GM21529 (cell line): ENCODE measurements around the gene EFTUD2.
"Not testable (repeated sequence)": the region's sequence is repeated elsewhere in the genome, so short reads cannot be mapped to it uniquely, and the experiment has no call there.

ENCODE experiments used
- ATAC-seq: cut with Tn5 transposase; IDR thresholded peaks from one replicate; pipeline ENCODE4 v1.9.1; 2021; ENCODE audit not compliant: unreplicated experiment

EFTUD2 gene

DNA sequence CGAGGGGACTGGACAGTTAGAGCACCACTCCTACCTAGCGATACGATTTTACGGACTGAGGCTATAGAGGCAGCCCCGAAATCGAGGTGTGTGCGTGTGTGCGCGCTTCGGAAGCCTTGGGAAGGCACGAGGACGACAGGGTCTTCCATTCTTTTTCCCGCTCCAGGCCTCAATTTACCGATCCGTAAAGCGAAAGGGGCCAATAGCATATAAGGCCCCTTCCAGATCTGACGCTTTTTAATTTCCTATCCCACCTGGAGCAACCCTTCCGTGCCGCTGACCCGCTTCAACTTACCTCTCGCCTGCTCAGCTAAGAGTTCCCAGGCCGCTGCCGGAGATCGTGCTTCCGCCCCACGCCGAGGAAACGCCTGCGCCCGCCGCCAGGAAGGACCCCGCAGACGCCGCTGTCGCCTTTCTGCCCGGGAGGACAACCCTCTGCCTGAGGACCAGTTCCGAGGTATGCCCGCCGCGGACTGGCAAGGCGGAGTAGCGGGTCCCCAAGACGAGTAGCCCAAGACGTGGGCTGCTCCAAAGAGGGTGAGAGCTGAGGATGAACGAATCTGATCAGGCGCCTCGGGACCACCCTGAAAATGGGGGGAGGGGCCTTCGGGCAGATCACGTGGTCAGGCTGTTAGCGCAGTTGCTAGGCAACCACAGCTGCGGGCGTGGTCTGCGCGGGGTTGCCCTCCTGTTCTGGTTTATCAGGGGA lies at the start of gene EFTUD2:
Gene EFTUD2, minus strand, starts transcription at position 372 of the 709 bp plus-strand sequence. CDS start 4,924 bp downstream, outside the sequence.
- peak; percentile 59 for ATAC-seq

DNA sequence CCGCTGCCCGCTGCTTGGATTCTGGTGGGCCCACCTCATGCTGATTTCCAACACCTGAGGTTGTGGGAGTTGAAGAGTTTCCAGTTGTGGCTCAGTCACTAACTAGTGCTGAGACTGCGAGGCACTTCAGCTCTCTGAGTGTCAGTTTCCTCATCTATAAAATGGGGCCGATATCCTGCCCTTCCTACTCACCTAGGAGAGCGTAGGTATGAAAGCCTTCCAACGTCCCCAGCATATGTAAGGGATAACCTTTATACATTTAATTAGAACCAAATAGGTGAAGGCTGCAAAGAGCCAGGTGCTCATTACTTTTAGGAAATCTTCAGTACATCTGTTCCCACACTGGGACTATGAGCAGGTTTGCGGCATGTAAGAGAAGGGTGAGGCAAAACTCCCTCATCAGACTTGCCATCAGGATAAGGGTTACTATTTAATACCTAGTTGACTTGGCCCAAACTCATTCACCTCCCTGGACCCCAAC lies 49.1 kb upstream of the EFTUD2 start:
- ATAC-seq: no peak

DNA sequence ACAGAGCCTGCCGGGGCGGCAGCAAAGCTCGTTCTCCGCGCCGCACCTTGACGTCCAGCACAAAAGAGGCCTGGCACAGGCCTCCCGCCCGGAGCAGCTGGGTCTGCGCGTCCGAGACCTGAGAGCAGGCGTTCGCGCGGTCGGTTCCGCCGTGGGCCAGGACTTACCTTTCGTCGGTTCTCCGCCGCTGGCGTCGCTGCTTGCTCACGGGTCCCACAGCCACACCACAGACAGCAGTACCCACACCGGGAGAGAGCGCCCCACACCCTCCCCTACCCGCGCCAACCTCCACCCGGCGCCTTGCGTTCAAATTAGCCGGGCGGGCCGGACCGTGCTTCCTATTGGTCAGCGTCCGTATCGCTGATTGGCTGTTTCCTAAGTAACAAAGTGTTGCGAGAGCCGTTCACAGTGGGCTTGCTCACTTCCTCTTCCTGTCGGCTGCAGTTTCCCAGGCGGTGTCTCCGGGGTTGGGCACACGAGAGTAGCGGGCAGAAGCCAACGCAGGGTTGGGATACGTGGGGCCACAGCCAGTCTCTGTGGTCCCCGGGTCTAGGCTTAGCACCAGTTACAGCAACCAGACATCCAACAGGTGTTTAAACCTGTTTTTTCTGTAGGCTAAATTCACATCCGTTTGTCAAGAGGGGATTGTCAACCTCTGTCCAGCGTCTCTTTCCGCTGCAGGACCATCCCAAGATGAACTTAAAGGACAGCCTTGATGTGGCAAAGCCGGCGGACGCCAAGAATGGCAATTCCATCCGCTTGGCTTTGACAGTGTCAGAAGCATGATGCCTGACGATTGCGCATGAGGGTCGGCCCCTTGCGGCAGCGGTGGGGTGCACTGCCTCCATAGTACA lies 48.4 kb upstream of the EFTUD2 start, which contains the start of gene KIF18B:
Gene KIF18B, minus strand, starts transcription at position 313 of the 854 bp plus-strand sequence. CDS start 11,429 bp downstream, outside the sequence.
- peak; percentile 90 for ATAC-seq

DNA sequence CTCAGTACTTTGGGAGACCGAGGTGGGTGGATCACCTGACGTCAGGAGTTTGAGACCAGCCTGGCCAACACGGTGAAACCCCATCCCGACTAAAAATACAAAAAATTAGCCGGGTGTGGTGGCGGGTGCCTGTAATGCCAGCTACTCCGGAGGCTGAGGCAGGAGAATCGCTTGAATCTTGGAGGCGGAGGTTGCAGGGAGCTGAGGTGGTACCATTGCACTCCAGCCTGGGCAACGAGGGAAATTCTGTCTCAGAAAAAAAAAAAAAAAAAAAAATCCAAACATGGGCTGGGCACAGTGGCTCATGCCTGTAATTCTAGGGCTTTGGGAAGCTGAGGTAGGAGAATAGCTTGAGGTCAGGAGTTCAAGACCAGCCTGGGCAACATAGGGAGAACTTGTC lies 46.4 kb upstream of the EFTUD2 start:
- not testable (repeated sequence) for ATAC-seq

DNA sequence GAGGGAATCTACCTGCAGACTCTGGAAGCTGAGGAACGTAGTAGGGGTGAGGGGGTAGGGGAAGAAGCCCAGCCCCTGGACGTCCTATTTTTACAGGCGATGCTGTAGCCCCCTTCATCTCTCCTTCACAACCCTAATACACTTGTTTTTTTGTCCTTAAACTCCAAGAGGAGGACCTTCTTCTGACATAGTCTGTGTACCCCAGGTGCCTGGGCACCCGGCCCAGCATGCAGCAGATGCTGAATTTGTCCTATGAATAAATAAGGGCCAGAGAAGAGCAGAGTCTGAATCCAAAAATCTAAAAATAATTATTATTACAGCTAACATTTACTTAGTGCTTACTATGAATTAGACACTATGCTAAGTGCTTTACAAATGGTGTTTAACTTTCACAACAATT lies 43.2 kb upstream of the EFTUD2 start:
- no peak for ATAC-seq

DNA sequence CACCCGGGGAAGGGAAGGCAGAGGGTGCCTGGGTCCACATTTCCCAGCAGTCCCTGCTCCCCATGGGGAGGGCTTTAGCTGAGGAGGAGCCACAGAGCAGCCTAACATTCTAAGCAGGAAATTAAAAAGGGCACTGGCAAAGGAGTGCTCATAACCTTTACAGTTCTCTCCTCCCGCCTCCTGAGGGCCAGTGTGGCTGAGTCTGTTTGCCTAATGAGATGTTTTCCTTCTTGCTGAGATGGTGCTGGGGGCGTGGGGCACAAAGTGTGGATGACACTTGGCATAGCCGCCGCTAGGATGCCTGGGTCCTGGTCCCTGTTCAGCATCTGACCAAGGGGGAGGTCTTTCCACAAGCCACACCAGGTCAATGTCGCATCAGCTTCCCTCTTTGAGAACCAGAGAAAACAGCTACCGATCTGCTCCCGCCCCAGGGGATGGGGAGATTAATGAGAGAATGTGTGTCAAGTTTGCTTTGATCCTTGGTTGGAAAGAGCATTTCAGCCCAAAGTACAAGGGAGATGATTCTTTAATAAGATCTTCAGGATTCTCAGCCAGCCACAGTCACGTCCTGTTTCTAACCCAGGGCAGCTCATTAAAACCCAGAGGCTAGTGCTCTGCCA lies 42.6 kb upstream of the EFTUD2 start:
- ATAC-seq: no peak

DNA sequence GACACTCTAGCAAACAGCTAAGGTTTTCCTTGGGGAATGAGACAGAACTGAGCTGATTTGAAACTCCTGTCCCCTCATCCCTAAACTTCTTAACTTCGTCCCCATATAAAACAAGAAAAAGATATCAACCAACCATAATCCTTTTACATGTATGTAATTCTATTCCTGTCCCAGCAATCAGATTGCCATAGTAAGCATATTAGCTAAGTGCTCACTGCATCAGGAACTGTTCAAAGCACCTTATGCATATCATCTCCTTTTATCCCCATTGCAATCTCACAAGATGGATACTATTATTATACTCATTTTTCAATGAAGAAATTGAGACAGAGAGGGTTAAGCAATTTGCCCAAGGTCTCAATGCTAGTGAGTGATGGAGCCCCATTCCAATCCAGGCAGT lies 41.5 kb upstream of the EFTUD2 start:
- ATAC-seq: no peak

DNA sequence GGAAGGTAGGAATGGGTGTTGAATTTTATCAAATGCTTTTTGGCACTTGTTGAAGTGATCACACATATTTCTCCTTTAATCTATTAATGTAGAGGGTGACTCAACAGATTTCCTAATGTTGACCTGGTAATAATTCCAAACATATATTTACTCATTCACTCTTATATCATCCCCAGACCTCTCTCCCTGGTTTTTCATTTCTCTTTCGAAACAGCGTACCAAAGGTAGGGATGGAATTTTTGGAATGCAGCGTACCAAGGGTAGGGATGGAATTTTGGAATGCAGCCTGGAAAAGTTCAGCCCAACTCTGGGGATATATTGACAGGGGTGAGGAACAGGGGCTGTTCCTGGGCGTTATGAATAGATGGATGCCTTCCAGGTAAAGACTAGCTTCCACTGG lies 41.1 kb upstream of the EFTUD2 start:
- ATAC-seq: no peak

DNA sequence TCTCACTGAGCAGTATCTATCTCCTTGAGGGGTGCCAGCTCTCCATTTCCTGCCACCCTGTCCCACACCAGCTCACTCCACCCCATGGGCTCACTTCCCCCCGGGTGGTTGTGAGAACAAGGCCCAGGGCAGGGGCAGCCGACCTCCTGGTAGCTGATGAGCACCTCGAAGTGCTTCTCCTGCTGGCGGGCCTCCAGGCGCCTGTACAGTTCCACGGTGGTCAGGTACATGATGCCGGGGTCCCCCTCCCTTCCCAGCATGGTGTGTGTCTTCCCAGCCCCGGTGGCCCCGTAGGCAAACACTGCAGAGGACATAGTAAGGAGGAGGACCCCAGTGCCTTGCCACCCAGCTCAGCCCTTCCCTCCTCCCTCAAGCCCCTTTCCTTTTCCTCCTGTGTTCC lies 35.9 kb upstream of the EFTUD2 start:
- ATAC-seq: no peak

DNA sequence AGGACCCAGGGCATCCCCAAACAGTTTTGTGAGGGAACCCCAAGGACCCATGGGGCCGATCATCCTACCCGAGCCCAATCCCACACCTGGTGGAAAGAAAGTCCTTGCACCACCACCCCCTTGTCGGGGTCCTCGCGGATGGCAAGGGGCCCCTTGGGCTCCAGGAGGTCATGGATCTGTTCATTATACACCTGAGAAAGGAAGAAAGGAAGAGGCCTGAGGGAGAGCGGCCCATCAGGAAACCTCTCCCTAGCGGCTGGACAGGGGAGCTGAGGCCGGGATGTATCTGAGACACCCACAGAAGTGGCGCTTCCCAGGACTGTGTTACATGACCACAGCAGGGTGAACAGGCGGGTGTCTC lies 35.5 kb upstream of the EFTUD2 start:
- ATAC-seq: no peak

DNA sequence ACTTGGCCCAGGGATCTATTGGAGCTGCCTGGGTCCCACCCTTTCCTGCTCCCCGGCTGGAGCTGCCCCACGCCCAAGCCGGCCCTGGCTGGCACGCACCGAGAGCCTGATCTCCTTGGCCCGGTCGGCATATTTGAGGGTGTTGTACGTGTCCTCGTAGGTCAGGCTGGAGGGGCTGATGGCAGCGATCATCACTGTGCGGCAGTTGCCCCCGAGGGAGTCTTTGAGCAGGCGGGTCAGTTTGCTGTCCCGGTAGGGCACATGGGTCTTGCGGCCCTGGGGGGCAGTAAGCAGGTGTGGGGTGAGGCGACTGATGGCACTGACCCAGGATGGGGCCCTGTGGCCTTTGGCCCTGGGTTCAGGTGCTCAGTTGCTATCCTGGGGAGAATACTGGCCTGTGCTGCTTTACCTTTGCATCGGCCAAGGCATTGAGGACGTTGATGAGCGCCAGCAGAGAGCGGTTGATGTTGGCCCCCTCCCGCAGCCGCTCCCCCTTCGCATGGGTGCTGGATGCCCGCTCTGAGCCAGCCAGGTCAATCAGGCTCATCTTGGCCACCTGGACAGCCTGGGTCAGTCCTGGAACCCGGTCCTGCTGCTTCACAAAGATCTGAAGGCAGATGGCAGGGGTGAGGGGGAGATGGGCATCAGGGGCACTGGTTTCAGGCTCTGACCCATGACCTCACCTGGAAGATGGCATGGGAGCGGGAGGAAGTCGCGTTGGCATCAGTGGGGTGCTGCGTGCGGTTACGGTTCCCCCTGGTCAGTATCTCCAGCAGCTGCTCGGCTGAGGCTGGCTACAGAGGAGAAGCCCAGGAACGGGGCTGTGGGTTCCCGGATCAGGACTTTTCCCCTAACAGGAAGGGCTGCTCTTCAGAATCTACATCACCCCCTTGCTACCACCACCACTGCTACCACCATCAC lies 34.8 kb upstream of the EFTUD2 start:
- no peak for ATAC-seq

DNA sequence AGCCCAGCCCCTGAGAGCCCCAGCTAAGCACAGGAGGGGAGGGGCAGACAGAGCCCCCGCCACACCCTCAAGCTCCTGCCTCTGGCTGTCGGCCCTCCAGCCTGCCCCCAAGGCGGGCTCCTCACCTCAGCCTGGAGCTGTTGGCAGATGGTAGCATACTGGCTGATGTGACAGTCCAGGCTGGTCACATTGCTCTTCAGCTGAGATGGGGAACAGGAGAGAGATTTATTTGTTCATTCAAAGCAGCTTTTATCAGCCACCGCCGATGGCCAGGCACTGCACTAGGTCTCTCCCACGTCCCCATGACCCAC lies 33.5 kb upstream of the EFTUD2 start:
- no peak for ATAC-seq

DNA sequence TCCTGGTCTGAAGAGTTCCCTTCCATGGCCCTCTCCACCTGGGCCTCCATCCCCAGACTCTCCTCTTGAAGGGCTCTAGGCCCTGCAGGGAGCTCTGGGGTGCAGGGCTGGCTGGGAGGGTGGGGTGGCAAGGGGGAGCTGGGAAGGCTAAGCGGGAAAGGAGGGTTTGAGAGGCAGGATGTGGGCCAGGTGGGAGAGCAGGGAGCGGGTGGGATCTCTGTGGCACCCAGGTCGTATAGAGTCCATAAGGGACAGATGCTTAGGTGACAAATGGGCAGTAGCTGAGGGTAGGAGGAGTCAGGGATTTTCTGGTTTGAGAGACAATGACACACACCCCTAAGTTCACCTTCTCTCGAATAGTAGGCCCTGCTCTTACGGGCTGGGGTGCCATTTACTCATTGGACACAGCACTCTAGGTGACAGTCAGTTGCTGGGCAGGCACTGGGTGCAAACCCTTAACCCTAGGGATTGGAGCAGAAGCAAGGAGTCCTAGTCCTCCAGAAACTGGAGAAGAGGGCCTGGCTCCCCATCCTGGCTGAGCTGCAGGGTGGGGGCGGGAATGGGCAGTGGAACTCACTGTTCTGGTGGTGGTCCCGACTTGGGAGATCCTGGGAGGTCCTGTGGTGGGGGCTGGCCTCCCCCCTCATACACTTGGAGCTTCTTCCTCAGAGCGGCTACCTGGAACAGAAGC lies 33.0 kb upstream of the EFTUD2 start:
- ATAC-seq: no peak

DNA sequence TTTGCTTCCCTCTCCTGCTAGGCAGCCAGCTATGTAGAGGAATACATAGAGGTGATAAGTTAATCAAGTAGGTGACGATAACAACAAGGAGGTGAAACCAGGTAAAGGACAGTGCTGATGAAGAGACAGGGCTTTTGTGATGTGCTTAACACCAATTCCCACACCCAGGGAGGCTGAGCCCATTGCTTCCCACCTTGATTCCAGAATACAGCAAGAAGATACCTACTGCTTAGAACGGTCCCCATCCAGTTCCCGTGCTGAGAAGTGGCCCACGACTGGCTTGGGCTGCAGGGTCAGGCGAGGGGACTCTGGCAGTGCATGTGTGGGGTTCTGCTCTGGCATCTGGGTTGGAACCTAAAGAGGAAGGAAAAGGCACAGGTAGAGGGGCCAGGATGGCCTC lies 32.1 kb upstream of the EFTUD2 start:
- no peak for ATAC-seq

DNA sequence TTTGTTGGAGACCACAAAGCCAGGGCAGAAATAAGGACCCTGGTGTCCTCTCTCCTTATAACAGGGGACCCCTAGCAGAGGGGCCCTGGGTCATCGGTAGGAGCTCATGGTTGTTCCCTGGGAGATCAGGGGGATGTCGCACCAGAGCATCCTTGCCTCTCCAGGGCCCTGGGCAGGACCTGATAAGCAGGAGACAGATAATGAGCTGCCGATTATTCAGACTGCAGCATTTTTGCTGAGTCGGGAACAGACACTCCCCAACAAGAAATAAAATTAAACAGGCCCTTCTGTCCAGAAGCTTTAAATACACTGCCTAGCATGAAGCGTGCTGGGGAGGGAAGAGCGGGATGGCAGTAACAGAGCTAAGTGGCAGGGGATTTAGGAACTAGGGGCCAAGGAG lies 31.4 kb upstream of the EFTUD2 start:
- no peak for ATAC-seq

DNA sequence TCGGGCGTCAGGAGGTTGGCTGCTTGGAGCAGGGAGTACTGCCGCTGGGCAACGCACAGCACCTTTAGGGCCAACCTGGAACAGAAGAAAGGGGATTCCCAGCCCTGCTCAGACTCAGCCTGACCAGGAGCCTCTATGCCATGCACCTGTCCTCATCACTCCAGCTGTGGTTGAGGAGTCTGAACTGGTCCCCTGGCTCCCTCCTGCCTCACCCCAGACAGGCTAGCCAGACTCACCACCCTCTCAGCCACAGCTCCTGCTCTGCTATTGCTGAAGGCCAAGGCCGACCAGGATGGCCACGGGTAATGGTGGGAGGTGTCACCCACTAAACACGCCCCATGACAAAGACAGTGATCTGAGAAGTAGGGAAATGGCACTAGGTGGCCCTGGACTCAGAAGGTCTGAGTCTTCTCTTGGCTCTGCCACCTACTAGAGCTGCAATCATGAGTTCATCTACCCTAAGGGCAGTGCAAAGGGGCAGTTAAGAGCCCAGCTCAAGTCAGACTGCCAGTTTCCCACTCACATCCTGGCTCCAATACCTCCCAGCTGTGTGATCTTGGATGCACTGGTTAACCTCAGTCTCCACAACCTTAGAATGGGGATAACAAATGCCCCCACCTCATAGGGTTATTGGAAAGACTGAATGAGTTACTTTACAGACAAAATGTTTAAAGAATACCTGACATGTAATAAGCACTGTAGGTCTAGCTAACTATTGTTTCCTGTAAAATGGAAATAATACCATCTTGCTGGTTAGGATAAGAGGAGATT lies 29.9 kb upstream of the EFTUD2 start:
- no peak for ATAC-seq

DNA sequence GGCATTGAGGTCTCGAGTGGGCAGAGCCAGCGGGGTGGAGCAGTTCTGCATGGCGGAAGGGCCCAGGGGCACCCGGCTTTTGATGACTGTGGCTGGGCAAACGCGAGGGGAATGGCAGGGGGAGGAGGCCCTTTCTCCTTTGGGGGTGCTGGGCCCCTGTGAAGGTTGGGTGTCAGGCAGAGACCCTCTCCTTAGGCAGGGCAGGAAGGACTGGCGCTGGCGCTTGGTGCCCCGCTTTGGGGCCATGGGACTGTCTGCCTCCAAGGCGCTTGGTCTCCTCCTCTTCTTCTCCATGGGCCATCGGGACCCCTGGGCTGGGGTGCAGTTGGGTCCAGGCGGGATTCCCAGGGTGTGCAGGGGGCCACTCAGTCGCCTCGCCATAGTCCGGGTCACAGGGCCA lies 28.9 kb upstream of the EFTUD2 start:
- no peak for ATAC-seq

DNA sequence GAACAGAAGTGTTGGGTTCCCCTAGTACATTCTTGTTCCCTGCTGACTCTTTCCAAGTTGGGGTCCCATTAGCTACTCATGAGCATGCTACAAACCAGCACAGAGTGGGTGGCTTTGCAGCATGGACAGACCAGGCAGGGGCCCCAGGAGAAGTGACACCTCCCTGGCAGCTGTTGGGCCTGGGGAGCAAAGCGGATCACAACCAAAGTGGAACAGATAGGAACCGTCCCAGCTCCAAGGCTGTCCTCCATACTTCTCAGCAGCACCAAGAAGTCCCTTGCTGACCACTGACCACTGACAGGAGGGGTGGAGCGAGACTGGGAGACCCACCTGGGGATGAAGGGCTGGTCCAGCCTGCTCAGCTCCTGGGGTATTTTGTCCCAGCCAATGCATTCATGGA lies 28.5 kb upstream of the EFTUD2 start:
- no peak for ATAC-seq

DNA sequence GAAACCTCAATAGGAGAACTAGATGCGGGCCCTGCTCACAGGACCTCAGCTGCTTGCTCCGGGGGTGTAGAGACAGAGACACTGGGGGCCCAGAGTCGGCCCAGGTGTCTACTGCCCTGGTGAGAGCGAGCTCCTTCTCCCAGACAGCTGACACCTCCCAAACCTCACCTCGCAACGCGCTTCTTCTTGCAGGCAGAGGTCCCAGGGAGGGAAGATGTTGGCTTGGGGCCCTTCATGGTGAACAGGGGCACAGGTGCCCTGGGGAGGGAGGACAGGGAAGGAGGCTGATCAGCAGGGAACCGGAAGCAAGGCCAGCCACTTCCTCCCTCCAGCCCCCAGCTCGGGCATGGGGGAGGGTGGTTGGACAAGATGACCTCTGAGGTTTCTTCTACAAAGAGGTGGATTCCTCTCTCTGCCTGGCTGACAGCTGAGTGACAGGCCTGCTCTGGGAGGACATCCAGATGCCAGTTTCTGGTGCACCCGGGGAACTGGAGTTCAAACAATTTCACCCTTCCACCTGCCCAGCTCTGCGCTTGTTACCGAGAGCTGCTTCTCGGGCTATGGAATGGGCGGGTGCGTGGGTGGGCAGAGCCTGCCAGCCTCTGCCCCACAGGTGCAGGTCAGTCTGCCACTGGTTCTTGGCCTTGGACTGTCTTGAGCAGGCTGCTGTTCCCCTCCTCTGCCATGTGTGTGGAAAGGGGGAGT lies 27.7 kb upstream of the EFTUD2 start:
- no peak for ATAC-seq
